GM12878 (cell line): ENCODE results near the gene NDUFC1. TPM values are rescaled to one million over a fixed set of nuclear protein-coding genes. Genes with fewer than 3 reads are reported as not detected.

ENCODE experiments used
- ASH2L ChIP-seq: fragments of 300-600, 200-600 bp; sonication (generic); IDR thresholded peaks from 2 replicates; pipeline ENCODE4 v1.6.1; 2017; ENCODE audit warnings: low read depth, mild to moderate bottlenecking, borderline replicate concordance
- ATF7 ChIP-seq: fragments of 450-650 bp; IDR thresholded peaks from 2 replicates; pipeline ENCODE4 v1.6.1; 2016; ENCODE audit warnings: low read depth, mild to moderate bottlenecking
- BRCA1 ChIP-seq: IDR thresholded peaks from 2 replicates; pipeline ENCODE4 v1.6.1; 2011; ENCODE audit warnings: low read depth, low read length, improper control_type of control experiment
- CHD2 ChIP-seq: IDR thresholded peaks from 2 replicates; pipeline ENCODE4 v1.6.1; 2011; ENCODE audit warnings: low read depth, low read length, improper control_type of control experiment, borderline replicate concordance
- IKZF1 ChIP-seq: fragments of 450-650 bp; conservative IDR thresholded peaks from 2 replicates; pipeline ENCODE4 v1.6.1; 2017; ENCODE audit warnings: antibody characterized with exemption, mild to moderate bottlenecking
- KAT2A ChIP-seq: conservative IDR thresholded peaks from 2 replicates; pipeline ENCODE4 v1.6.1; 2011; ENCODE audit warnings: low read depth, low read length; ENCODE audit not compliant: control insufficient read depth
- MXI1 ChIP-seq: fragments of 150-350 bp; IDR thresholded peaks from 2 replicates; pipeline ENCODE4 v1.6.1; 2011; ENCODE audit warnings: low read depth, mild to moderate bottlenecking, inconsistent platforms, low read length, improper control_type of control experiment
- RAD21 ChIP-seq: IDR thresholded peaks from 2 replicates; pipeline ENCODE4 v1.6.1; 2011; ENCODE audit warnings: mild to moderate bottlenecking, low read depth, low read length, moderate library complexity; ENCODE audit not compliant: insufficient read depth
- SP1 ChIP-seq: IDR thresholded peaks from one replicate; pipeline ENCODE4 v1.6.1; 2011; ENCODE audit warnings: low read depth, low read length
- SUPT20H ChIP-seq: IDR thresholded peaks from 2 replicates; pipeline ENCODE4 v1.6.1; 2011; ENCODE audit warnings: low read depth, mild to moderate bottlenecking, low read length, moderate library complexity, borderline replicate concordance; ENCODE audit not compliant: control insufficient read depth
- polyA plus RNA-seq, 11 experiments: library from polyadenylated mRNA; depleted of rRNA in 4 of 11; unstranded in 6 of 11; stranded (reverse) in 5 of 11; fragments of >200 nt; fragmentation: Nextera tagmentation in 4 of 11; fragmentation: Illumina TruSeq in 1 of 11; extraction: Ambion mirVana in 4 of 11; extraction: Trizol in 1 of 11; gene quantifications; 1 replicate in 1 of 11; 2 replicates in 10 of 11; pipeline versions ENCODE4 v1.2.1 to v1.2.3, GENCODE V29; 2011 to 2016; ENCODE audit warnings: inconsistent platforms in 2 of 11, missing spikeins in 2 of 11, low read depth in 1 of 11
- total RNA-seq, 4 experiments: library from RNA; depleted of rRNA in 3 of 4; stranded (reverse); fragments of >200 nt in 3 of 4; fragmentation: Illumina TruSeq in 1 of 4; extraction: Trizol in 1 of 4; gene quantifications; 2 replicates each; pipeline versions ENCODE4 v1.2.1 to v1.2.3, GENCODE V29; 2013 to 2021
- TF ChIP-seq, protein P1 (sequence below): IDR thresholded peaks from 2 replicates; pipeline ENCODE4 v1.6.1; 2012; ENCODE audit warnings: improper control_type of control experiment, low read depth, low read length; ENCODE audit not compliant: insufficient replicate concordance
- TF ChIP-seq, protein P2 (sequence below): IDR thresholded peaks from 2 replicates; pipeline ENCODE4 v1.6.1; 2011; ENCODE audit warnings: borderline replicate concordance, low read depth, mild to moderate bottlenecking, moderate library complexity, low read length; ENCODE audit not compliant: insufficient read depth, poor library complexity, severe bottlenecking
- TF ChIP-seq, protein P3 (sequence below): fragments of 450-650 bp; IDR thresholded peaks from 2 replicates; pipeline ENCODE4 v1.6.1; 2017; ENCODE audit warnings: mild to moderate bottlenecking, moderate library complexity
- TF ChIP-seq, protein P4 (sequence below): fragments of 450-650 bp; formaldehyde crosslinking; IDR thresholded peaks from 2 replicates; pipeline ENCODE4 v1.5.0; 2022; ENCODE audit warnings: mild to moderate bottlenecking, missing genetic modification characterization

Gene NDUFC1
- total and polyA plus RNA-seq, 10 of the 15 experiments (the other 5 are each of a cell fraction or from before 2014, with no cell fraction given) = 25.5 to 242 (median 68.9) TPM

DNA sequence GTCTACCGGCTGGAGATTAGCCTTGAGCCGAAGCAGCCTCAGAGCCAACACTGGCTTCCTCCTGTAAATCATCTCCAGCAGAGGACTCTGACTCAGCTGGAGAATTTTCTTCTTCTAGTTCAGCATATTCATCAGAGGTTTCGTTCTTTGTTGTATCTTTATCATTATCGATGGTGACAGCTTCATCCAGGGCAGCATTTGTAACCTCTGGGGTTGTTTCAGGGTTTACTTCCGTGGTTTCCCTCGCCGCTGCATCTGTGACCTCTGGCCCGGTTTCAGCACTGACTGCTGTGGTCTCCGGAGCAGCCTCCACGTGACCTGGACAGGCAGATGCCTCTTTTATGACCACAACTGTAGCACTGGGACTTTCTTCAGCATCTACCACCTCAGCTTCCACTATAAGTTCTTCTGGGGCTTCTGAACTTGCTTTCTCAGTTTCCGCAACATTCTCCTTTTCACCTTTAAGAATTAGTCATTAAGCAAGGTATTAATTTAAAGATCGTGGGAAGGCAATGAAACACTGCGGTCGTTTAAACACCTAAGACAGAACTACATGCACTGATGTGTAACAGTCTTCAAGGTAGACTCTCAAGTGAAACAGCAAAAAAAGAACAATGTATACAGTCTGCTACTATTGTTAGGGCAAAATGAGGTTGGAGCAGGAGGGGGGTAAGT is 35.6 kb downstream of the NDUFC1 start (continued):
- TF ChIP-seq, protein P1, sequence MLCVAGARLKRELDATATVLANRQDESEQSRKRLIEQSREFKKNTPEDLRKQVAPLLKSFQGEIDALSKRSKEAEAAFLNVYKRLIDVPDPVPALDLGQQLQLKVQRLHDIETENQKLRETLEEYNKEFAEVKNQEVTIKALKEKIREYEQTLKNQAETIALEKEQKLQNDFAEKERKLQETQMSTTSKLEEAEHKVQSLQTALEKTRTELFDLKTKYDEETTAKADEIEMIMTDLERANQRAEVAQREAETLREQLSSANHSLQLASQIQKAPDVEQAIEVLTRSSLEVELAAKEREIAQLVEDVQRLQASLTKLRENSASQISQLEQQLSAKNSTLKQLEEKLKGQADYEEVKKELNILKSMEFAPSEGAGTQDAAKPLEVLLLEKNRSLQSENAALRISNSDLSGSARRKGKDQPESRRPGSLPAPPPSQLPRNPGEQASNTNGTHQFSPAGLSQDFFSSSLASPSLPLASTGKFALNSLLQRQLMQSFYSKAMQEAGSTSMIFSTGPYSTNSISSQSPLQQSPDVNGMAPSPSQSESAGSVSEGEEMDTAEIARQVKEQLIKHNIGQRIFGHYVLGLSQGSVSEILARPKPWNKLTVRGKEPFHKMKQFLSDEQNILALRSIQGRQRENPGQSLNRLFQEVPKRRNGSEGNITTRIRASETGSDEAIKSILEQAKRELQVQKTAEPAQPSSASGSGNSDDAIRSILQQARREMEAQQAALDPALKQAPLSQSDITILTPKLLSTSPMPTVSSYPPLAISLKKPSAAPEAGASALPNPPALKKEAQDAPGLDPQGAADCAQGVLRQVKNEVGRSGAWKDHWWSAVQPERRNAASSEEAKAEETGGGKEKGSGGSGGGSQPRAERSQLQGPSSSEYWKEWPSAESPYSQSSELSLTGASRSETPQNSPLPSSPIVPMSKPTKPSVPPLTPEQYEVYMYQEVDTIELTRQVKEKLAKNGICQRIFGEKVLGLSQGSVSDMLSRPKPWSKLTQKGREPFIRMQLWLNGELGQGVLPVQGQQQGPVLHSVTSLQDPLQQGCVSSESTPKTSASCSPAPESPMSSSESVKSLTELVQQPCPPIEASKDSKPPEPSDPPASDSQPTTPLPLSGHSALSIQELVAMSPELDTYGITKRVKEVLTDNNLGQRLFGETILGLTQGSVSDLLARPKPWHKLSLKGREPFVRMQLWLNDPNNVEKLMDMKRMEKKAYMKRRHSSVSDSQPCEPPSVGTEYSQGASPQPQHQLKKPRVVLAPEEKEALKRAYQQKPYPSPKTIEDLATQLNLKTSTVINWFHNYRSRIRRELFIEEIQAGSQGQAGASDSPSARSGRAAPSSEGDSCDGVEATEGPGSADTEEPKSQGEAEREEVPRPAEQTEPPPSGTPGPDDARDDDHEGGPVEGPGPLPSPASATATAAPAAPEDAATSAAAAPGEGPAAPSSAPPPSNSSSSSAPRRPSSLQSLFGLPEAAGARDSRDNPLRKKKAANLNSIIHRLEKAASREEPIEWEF = peak; percentile 86
- TF ChIP-seq CHD2 = 0 out of 2 replicates have a peak, but pooled peaks have one; percentile 40
- TF ChIP-seq, protein P2, sequence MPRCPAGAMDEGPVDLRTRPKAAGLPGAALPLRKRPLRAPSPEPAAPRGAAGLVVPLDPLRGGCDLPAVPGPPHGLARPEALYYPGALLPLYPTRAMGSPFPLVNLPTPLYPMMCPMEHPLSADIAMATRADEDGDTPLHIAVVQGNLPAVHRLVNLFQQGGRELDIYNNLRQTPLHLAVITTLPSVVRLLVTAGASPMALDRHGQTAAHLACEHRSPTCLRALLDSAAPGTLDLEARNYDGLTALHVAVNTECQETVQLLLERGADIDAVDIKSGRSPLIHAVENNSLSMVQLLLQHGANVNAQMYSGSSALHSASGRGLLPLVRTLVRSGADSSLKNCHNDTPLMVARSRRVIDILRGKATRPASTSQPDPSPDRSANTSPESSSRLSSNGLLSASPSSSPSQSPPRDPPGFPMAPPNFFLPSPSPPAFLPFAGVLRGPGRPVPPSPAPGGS = peak; percentile 63
- TF ChIP-seq SUPT20H = no peak
- TF ChIP-seq, protein P3, sequence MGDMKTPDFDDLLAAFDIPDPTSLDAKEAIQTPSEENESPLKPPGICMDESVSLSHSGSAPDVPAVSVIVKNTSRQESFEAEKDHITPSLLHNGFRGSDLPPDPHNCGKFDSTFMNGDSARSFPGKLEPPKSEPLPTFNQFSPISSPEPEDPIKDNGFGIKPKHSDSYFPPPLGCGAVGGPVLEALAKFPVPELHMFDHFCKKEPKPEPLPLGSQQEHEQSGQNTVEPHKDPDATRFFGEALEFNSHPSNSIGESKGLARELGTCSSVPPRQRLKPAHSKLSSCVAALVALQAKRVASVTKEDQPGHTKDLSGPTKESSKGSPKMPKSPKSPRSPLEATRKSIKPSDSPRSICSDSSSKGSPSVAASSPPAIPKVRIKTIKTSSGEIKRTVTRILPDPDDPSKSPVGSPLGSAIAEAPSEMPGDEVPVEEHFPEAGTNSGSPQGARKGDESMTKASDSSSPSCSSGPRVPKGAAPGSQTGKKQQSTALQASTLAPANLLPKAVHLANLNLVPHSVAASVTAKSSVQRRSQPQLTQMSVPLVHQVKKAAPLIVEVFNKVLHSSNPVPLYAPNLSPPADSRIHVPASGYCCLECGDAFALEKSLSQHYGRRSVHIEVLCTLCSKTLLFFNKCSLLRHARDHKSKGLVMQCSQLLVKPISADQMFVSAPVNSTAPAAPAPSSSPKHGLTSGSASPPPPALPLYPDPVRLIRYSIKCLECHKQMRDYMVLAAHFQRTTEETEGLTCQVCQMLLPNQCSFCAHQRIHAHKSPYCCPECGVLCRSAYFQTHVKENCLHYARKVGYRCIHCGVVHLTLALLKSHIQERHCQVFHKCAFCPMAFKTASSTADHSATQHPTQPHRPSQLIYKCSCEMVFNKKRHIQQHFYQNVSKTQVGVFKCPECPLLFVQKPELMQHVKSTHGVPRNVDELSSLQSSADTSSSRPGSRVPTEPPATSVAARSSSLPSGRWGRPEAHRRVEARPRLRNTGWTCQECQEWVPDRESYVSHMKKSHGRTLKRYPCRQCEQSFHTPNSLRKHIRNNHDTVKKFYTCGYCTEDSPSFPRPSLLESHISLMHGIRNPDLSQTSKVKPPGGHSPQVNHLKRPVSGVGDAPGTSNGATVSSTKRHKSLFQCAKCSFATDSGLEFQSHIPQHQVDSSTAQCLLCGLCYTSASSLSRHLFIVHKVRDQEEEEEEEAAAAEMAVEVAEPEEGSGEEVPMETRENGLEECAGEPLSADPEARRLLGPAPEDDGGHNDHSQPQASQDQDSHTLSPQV = no peak
- no peak for TF ChIP-seq KAT2A
- no peak for TF ChIP-seq RAD21
- peak; percentile 91 for TF ChIP-seq IKZF1
- TF ChIP-seq ASH2L = no peak
- TF ChIP-seq, protein P4, sequence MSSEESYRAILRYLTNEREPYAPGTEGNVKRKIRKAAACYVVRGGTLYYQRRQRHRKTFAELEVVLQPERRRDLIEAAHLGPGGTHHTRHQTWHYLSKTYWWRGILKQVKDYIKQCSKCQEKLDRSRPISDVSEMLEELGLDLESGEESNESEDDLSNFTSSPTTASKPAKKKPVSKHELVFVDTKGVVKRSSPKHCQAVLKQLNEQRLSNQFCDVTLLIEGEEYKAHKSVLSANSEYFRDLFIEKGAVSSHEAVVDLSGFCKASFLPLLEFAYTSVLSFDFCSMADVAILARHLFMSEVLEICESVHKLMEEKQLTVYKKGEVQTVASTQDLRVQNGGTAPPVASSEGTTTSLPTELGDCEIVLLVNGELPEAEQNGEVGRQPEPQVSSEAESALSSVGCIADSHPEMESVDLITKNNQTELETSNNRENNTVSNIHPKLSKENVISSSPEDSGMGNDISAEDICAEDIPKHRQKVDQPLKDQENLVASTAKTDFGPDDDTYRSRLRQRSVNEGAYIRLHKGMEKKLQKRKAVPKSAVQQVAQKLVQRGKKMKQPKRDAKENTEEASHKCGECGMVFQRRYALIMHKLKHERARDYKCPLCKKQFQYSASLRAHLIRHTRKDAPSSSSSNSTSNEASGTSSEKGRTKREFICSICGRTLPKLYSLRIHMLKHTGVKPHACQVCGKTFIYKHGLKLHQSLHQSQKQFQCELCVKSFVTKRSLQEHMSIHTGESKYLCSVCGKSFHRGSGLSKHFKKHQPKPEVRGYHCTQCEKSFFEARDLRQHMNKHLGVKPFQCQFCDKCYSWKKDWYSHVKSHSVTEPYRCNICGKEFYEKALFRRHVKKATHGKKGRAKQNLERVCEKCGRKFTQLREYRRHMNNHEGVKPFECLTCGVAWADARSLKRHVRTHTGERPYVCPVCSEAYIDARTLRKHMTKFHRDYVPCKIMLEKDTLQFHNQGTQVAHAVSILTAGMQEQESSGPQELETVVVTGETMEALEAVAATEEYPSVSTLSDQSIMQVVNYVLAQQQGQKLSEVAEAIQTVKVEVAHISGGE (CRISPR knock-in tag) = no peak
- TF ChIP-seq SP1 = peak; percentile 59
- no peak for TF ChIP-seq BRCA1
- TF ChIP-seq ATF7 = peak; percentile 80
- peak; percentile 69 for TF ChIP-seq MXI1
